ENCODE measurements around the gene TMX4.

Gene TMX4

DNA sequence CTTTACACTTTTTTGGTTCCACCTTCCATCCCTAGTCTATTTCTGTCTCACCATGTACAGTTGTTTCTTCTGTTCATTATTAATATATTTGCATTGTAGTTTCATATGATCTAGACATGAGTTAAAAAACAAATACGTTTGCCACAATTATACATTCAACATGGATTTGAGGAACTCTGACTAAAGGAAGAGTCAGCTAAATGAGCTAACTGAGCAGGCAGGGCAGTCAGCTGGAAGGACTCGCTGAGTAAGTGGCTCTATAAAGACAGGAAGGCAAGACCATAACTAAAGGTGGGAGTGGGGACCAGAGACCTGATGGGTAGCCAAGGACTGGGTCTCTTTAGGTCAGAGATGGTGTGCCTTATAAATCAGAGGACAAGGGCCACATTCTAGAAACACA, 26.3 kb downstream of the TMX4 start:
- no peaks in the 10 kb centered on the region for H3K27me3 ChIP-seq (ENCODE audit: control insufficient read depth, low read length)
- no peaks in the 10 kb centered on the region for H3K9me2 ChIP-seq (replicated peaks; ENCODE audit: control insufficient read depth, low read length)
- no peak overlapping the region for H3K27ac ChIP-seq (ENCODE audit: low read depth, low read length)
- H4K20me1 ChIP-seq (ENCODE audit: control insufficient read depth, insufficient read depth, low read depth, low read length) = no peaks in the 10 kb centered on the region
- no peaks in the 10 kb centered on the region for H3F3A ChIP-seq (ENCODE audit: control insufficient read depth, insufficient read depth)
- H3K79me2 ChIP-seq (ENCODE audit: control insufficient read depth, low read length) = no peaks in the 10 kb centered on the region
- no peak overlapping the region for H3K4me2 ChIP-seq (ENCODE audit: low read length)
- H3K36me3 ChIP-seq (ENCODE audit: control insufficient read depth, low read length) = peaks cover 53% of the 10 kb centered on the region
- no peaks in the 10 kb centered on the region for H3K4me1 ChIP-seq (ENCODE audit: control insufficient read depth, low read length)
- no peak overlapping the region for H3K4me3 ChIP-seq (ENCODE audit: low read length)
- no peak for TF ChIP-seq EZH2phosphoT487 (IDR thresholded peaks at IDR 0.05; ENCODE audit: borderline replicate concordance, low read length)
- TF ChIP-seq, protein P1, sequence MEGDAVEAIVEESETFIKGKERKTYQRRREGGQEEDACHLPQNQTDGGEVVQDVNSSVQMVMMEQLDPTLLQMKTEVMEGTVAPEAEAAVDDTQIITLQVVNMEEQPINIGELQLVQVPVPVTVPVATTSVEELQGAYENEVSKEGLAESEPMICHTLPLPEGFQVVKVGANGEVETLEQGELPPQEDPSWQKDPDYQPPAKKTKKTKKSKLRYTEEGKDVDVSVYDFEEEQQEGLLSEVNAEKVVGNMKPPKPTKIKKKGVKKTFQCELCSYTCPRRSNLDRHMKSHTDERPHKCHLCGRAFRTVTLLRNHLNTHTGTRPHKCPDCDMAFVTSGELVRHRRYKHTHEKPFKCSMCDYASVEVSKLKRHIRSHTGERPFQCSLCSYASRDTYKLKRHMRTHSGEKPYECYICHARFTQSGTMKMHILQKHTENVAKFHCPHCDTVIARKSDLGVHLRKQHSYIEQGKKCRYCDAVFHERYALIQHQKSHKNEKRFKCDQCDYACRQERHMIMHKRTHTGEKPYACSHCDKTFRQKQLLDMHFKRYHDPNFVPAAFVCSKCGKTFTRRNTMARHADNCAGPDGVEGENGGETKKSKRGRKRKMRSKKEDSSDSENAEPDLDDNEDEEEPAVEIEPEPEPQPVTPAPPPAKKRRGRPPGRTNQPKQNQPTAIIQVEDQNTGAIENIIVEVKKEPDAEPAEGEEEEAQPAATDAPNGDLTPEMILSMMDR (IDR thresholded peaks at IDR 0.05; ENCODE audit: low read depth, low read length, poor library complexity, severe bottlenecking) = no peak
- H3K9me3 ChIP-seq (ENCODE audit: control insufficient read depth, insufficient read depth, low read length) = peaks cover 8% of the 10 kb centered on the region

DNA sequence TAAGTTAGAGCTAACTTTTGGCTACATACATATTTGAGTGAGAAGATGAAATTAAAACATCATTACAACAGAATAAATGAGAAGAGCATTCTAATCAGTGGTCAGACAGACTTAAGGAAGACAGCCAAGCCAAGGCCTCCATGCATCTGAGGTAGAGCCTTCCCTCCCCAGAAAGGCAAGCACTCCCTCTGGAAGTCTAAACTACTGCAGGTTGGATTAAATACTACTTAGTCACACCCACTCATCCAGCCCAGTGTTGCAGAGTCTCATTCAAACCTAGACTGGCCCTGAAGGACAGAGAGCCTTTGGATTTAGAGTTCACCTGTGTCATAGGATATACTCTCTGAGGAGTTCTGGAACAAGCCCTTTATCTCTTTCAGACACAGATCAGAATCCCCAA, 29.2 kb downstream of the TMX4 start:
- Histone ChIP-seq H3F3A (ENCODE audit: control insufficient read depth, insufficient read depth) (no peaks in the 10 kb centered on the region), H3K4me2 (ENCODE audit: low read length) (no peak overlapping the region), H3K9me2 (replicated peaks; ENCODE audit: control insufficient read depth, low read length) (no peaks in the 10 kb centered on the region), H3K4me1 (ENCODE audit: control insufficient read depth, low read length) (no peaks in the 10 kb centered on the region), H3K27ac (ENCODE audit: low read depth, low read length) (no peak overlapping the region), H3K79me2 (ENCODE audit: control insufficient read depth, low read length) (no peaks in the 10 kb centered on the region), H3K4me3 (ENCODE audit: low read length) (no peak overlapping the region), H3K36me3 (ENCODE audit: control insufficient read depth, low read length) (peaks cover 39% of the 10 kb centered on the region), H4K20me1 (ENCODE audit: control insufficient read depth, insufficient read depth, low read depth, low read length) (no peaks in the 10 kb centered on the region), H3K27me3 (ENCODE audit: control insufficient read depth, low read length) (no peaks in the 10 kb centered on the region), H3K9me3 (ENCODE audit: control insufficient read depth, insufficient read depth, low read length) (peaks cover 8% of the 10 kb centered on the region)
- no peak for TF ChIP-seq EZH2phosphoT487 (IDR thresholded peaks at IDR 0.05; ENCODE audit: borderline replicate concordance, low read length)
- TF ChIP-seq, protein P1 (IDR thresholded peaks at IDR 0.05; ENCODE audit: low read depth, low read length, poor library complexity, severe bottlenecking) = no peak

DNA sequence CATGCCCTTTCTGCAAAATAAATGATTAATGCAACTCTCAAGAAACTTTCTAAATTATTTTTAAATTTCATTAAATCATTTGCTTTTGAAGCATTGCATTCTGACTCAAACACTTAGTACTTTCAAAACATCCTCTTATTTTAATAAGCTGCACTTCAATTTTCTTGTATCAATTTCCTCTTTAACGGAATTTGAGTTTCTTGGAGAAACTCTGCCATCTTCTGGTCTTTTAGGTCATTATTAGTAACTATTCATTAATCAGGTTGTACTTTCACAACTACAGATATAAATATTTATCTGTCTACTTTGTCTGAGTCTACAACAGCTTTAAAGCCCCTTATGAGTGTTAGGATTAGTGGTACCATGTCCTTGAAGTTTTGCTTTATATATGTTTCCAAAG, 30.2 kb downstream of the TMX4 start:
- Histone ChIP-seq H3K4me1 (ENCODE audit: control insufficient read depth, low read length) (no peaks in the 10 kb centered on the region), H3K4me3 (ENCODE audit: low read length) (no peak overlapping the region), H3K27me3 (ENCODE audit: control insufficient read depth, low read length) (no peaks in the 10 kb centered on the region), H3K79me2 (ENCODE audit: control insufficient read depth, low read length) (no peaks in the 10 kb centered on the region), H3K9me2 (replicated peaks; ENCODE audit: control insufficient read depth, low read length) (no peaks in the 10 kb centered on the region), H3F3A (ENCODE audit: control insufficient read depth, insufficient read depth) (no peaks in the 10 kb centered on the region), H3K4me2 (ENCODE audit: low read length) (no peak overlapping the region), H3K9me3 (ENCODE audit: control insufficient read depth, insufficient read depth, low read length) (peaks cover 6% of the 10 kb centered on the region), H4K20me1 (ENCODE audit: control insufficient read depth, insufficient read depth, low read depth, low read length) (no peaks in the 10 kb centered on the region), H3K27ac (ENCODE audit: low read depth, low read length) (no peak overlapping the region), H3K36me3 (ENCODE audit: control insufficient read depth, low read length) (peaks cover 29% of the 10 kb centered on the region)
- no peak for TF ChIP-seq EZH2phosphoT487 (IDR thresholded peaks at IDR 0.05; ENCODE audit: borderline replicate concordance, low read length)
- TF ChIP-seq, protein P1 (IDR thresholded peaks at IDR 0.05; ENCODE audit: low read depth, low read length, poor library complexity, severe bottlenecking) = no peak

DNA sequence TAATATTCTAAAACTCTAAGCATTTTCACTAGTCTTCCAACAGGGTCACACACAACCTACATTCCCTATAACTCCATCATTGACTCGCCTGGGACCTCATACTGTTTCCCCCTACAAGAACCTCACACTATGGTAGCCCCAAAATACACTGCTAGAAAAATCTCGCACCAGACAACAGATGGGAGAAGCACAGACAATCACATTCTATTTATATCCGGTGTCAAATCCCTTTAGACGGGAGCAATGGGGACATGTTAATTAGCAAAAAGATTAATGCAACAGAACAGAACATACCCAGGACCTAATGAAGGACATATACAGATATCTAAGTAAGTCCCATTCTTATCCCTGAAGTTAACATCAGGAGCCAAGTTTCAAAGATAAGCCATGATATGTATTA, 33.6 kb downstream of the TMX4 start:
- TF ChIP-seq, protein P1 (IDR thresholded peaks at IDR 0.05; ENCODE audit: low read depth, low read length, poor library complexity, severe bottlenecking) = no peak
- no peak for TF ChIP-seq EZH2phosphoT487 (IDR thresholded peaks at IDR 0.05; ENCODE audit: borderline replicate concordance, low read length)
- Histone ChIP-seq H3K4me2 (ENCODE audit: low read length) (no peak overlapping the region), H4K20me1 (ENCODE audit: control insufficient read depth, insufficient read depth, low read depth, low read length) (no peaks in the 10 kb centered on the region), H3K27me3 (ENCODE audit: control insufficient read depth, low read length) (no peaks in the 10 kb centered on the region), H3K9me3 (ENCODE audit: control insufficient read depth, insufficient read depth, low read length) (no peaks in the 10 kb centered on the region), H3K27ac (ENCODE audit: low read depth, low read length) (no peak overlapping the region), H3F3A (ENCODE audit: control insufficient read depth, insufficient read depth) (no peaks in the 10 kb centered on the region), H3K4me1 (ENCODE audit: control insufficient read depth, low read length) (no peaks in the 10 kb centered on the region), H3K9me2 (replicated peaks; ENCODE audit: control insufficient read depth, low read length) (no peaks in the 10 kb centered on the region), H3K79me2 (ENCODE audit: control insufficient read depth, low read length) (no peaks in the 10 kb centered on the region), H3K4me3 (ENCODE audit: low read length) (no peak overlapping the region), H3K36me3 (ENCODE audit: control insufficient read depth, low read length) (peaks cover 30% of the 10 kb centered on the region)
